HCT116 (cell line): Measurements from ENCODE around the gene C5orf22. TPM values are rescaled to one million over a fixed set of nuclear protein-coding genes. Genes with fewer than 3 reads are reported as not detected.
A peak's percentile ranks its signal among the peaks of the same experiment; 100 is the strongest.
"Not testable (repeated sequence)": the region's sequence is repeated elsewhere in the genome, so short reads cannot be mapped to it uniquely, and the experiment has no call there.

ENCODE experiments used
- ATAC-seq: fragments of 200-7000 bp; cut with Tn5 transposase; 2 replicates; pipeline ENCODE4 v1.9.1; 2020; ENCODE audit warnings: mild to moderate bottlenecking, moderate library complexity
- BruUV-seq: library from RNA; stranded (reverse); fragments of 400-500 nt; replicated peaks from 2 replicates; lab custom pipeline; 2021; lab: Mats Ljungman, UMichigan
- CTCF ChIA-PET: fragments of 300-600 bp; sonication (Branson Sonifier 250); formaldehyde crosslinking; loops from one replicate; lab custom pipeline; 2021; ENCODE audit warnings: antibody characterized with exemption; lab: Charles Lee
- POLR2A ChIA-PET: fragments of 300-600, 350-600 bp; sonication (Branson Sonifier 250); formaldehyde crosslinking; loops from one replicate; lab custom pipeline; 2021; ENCODE audit warnings: antibody characterized with exemption; lab: Charles Lee
- RAD21 ChIA-PET, 2 experiments: fragments of 300-600 bp; sonication (Branson Sonifier 250); formaldehyde crosslinking; loops; one replicate each; lab custom pipeline; 2023; ENCODE audit warnings: low total read pairs in 2 of 2; ENCODE audit not compliant: uncharacterized antibody in 2 of 2, unreplicated experiment in 2 of 2, low non-redundant PET in 1 of 2; lab: Charles Lee
- DNase-seq: peaks from one replicate; pipeline ENCODE4 v3.0.0-alpha.2; 2010; ENCODE audit warnings: low read depth, low spot score
- H2AFZ ChIP-seq: fragments of 200-600 bp; shearing (Covaris generic), sonication (generic); 2 replicates; pipeline ENCODE4 v1.6.1; 2017; ENCODE audit warnings: low read depth, mixed run types, mixed read lengths, antibody characterized with exemption, low read length; ENCODE audit not compliant: poor library complexity, severe bottlenecking
- H3K27ac ChIP-seq: 2 replicates; pipeline ENCODE4 v1.5.1; 2012; ENCODE audit warnings: low read depth, low read length
- H3K27me3 ChIP-seq: fragments of 200-600 bp; sonication (generic); 2 replicates; pipeline ENCODE4 v1.6.1; 2016; ENCODE audit warnings: mixed run types, low read length, mixed read lengths; ENCODE audit not compliant: insufficient read depth
- H3K36me3 ChIP-seq, 2 experiments: fragments of 200-500 bp in 1 of 2; fragments of 200-600 bp in 1 of 2; sonication (Bioruptor generic) in 1 of 2; sonication (generic) in 1 of 2; 2 replicates each; pipeline versions ENCODE4 v1.5.1 to v1.6.1; 2014 to 2016; ENCODE audit warnings: low read length in 2 of 2, inconsistent platforms in 1 of 2, mixed read lengths in 1 of 2, mixed run types in 1 of 2; ENCODE audit not compliant: insufficient read depth in 2 of 2, control insufficient read depth in 1 of 2
- H3K4me1 ChIP-seq, 2 experiments: fragments of 200-600 bp in 1 of 2; sonication (generic) in 1 of 2; 2 replicates each; pipeline versions ENCODE4 v1.5.1 to v1.6.1; 2012 to 2017; ENCODE audit warnings: low read length in 2 of 2, inconsistent platforms in 1 of 2, mild to moderate bottlenecking in 1 of 2, mixed read lengths in 1 of 2, mixed run types in 1 of 2, moderate library complexity in 1 of 2; ENCODE audit not compliant: insufficient read depth in 2 of 2, control insufficient read depth in 1 of 2
- H3K4me2 ChIP-seq: fragments of 200-600 bp; sonication (generic); 2 replicates; pipeline ENCODE4 v1.6.1; 2017; ENCODE audit warnings: mixed run types, low read length, mixed read lengths
- H3K4me3 ChIP-seq, 2 experiments: fragments of 200-600 bp in 1 of 2; sonication (generic) in 1 of 2; replicated peaks in 1 of 2; 2 replicates each; pipeline ENCODE4 v1.5.1; 2011 to 2016; ENCODE audit warnings: low read length in 2 of 2, control low read depth in 1 of 2, low read depth in 1 of 2, mild to moderate bottlenecking in 1 of 2, mixed read lengths in 1 of 2, mixed run types in 1 of 2
- H3K79me2 ChIP-seq: fragments of 200-600 bp; sonication (generic); 2 replicates; pipeline ENCODE4 v1.6.1; 2017; ENCODE audit warnings: mild to moderate bottlenecking, mixed run types, low read length, moderate library complexity, mixed read lengths; ENCODE audit not compliant: insufficient read depth
- H3K9ac ChIP-seq: fragments of 200-600 bp; sonication (generic); 2 replicates; pipeline ENCODE4 v1.6.1; 2016; ENCODE audit warnings: low read length, mixed read lengths
- H3K9me2 ChIP-seq: fragments of 200-600 bp; sonication (generic), shearing (Covaris generic); 2 replicates; pipeline ENCODE4 v1.6.1; 2017; ENCODE audit warnings: mixed run types, mild to moderate bottlenecking, moderate library complexity; ENCODE audit not compliant: insufficient read depth
- H3K9me3 ChIP-seq, 2 experiments: fragments of 200-500 bp in 1 of 2; fragments of 200-600 bp in 1 of 2; sonication (Bioruptor generic) in 1 of 2; sonication (generic) in 1 of 2; 2 replicates each; pipeline ENCODE4 v1.6.1; 2014 to 2017; ENCODE audit warnings: low read length in 2 of 2, mixed read lengths in 2 of 2, inconsistent platforms in 1 of 2, low read depth in 1 of 2, mild to moderate bottlenecking in 1 of 2, mixed run types in 1 of 2, moderate library complexity in 1 of 2; ENCODE audit not compliant: control insufficient read depth in 1 of 2, insufficient read depth in 1 of 2
- H4K20me1 ChIP-seq: fragments of 200-600 bp; sonication (generic), shearing (Covaris generic); 2 replicates; pipeline ENCODE4 v1.6.1; 2017; ENCODE audit warnings: mixed run types, mild to moderate bottlenecking, moderate library complexity; ENCODE audit not compliant: insufficient read depth
- ATF3 ChIP-seq: IDR thresholded peaks from 2 replicates; pipeline ENCODE4 v1.6.1; 2012
- CTCF ChIP-seq, 3 experiments: fragments of 200-600 bp in 1 of 3; sonication (generic) in 1 of 3; IDR thresholded peaks in 2 of 3; conservative IDR thresholded peaks in 1 of 3; 2 replicates each; pipeline ENCODE4 v1.5.1; 2012 to 2017; ENCODE audit warnings: low read depth in 2 of 3, low read length in 2 of 3, antibody characterized with exemption in 1 of 3, borderline replicate concordance in 1 of 3, control low read depth in 1 of 3, mild to moderate bottlenecking in 1 of 3, mixed read lengths in 1 of 3, mixed run types in 1 of 3, moderate library complexity in 1 of 3; ENCODE audit not compliant: insufficient read depth in 1 of 3
- JUND ChIP-seq: IDR thresholded peaks from 2 replicates; pipeline ENCODE4 v1.6.1; 2012
- REST ChIP-seq: IDR thresholded peaks from 2 replicates; pipeline ENCODE4 v1.6.1; 2012; ENCODE audit warnings: low read depth
- TCF7L2 ChIP-seq: IDR thresholded peaks from 2 replicates; pipeline ENCODE4 v1.7.0; 2011; ENCODE audit warnings: borderline replicate concordance, inconsistent platforms; ENCODE audit not compliant: insufficient read depth, insufficient read length; ENCODE audit errors: extremely low read depth
- YY1 ChIP-seq: IDR thresholded peaks from 2 replicates; pipeline ENCODE4 v1.6.1; 2011; ENCODE audit warnings: low read length, low read depth, moderate library complexity, mild to moderate bottlenecking; ENCODE audit not compliant: insufficient replicate concordance; ENCODE audit errors: extremely low read depth
- ZFX ChIP-seq: fragments of 450-650 bp; IDR thresholded peaks from 2 replicates; pipeline ENCODE4 v1.6.1; 2017
- intact Hi-C: fragments of 100-400 bp; cut with micrococcal nuclease; formaldehyde crosslinking; loops from 2 replicates; pipeline ENCODE4 v1.10.0; 2022
- total RNA-seq: library from RNA; stranded (reverse); gene quantifications from one replicate; pipeline ENCODE4 v1.2.1, GENCODE V29; 2021; ENCODE audit not compliant: unreplicated experiment

The C5orf22 gene
- total RNA-seq, 1 experiment from 2014 or later, result 22.9 TPM

- TF ChIP-seq REST (no peak), JUND (no peak), ATF3 (no peak)
These were observed 5.8 kb downstream of the C5orf22 start (continued) for GRCh38 chr5:31537851-31538250.

GRCh38 chr5:31549114-31549513 is 17.0 kb downstream of the C5orf22 start:
- intact Hi-C loops, CTCF ChIA-PET, DNase-seq, H3K9ac ChIP-seq, ATAC-seq, BruUV-seq, POLR2A ChIA-PET, H3K27ac ChIP-seq, RAD21 ChIA-PET, H3K27me3 ChIP-seq, H3K9me2 ChIP-seq, H3K4me2 ChIP-seq, H3K79me2 ChIP-seq, H3K4me1 ChIP-seq, H2AFZ ChIP-seq, H4K20me1 ChIP-seq, H3K4me3 ChIP-seq, H3K9me3 ChIP-seq: not testable (repeated sequence)
- peaks cover 5 to 11% of the 10 kb centered on the region in 2 experiments; a peak in 3 of 4 replicates for H3K36me3 ChIP-seq

- Histone ChIP-seq H2AFZ (no peak overlapping the region), H3K36me3 (peaks cover 5 to 11% of the 10 kb centered on the region in 2 experiments; a peak in 3 of 4 replicates), H3K27me3 (no peaks in the 10 kb centered on the region), H3K9me2 (no peaks in the 10 kb centered on the region), H3K9ac (no peak overlapping the region), H3K4me1 (no peaks in the 10 kb centered on the region), H4K20me1 (no peaks in the 10 kb centered on the region)
- BruUV-seq, result no TSS peak
- no peak for TF ChIP-seq REST
- no peak for TF ChIP-seq YY1
- TF ChIP-seq TCF7L2, result no peak
- TF ChIP-seq CTCF (IDR thresholded peaks at IDR 0.05 in 2 of 3, conservative IDR thresholded peaks at IDR 0.05 in 1 of 3; ENCODE audit: borderline replicate concordance in 1 of 3, insufficient read depth in 1 of 3, low read depth in 2 of 3, low read length in 2 of 3), result no peak
- no peak for TF ChIP-seq JUND
- TF ChIP-seq ZFX, result no peak
- TF ChIP-seq, all 23 proteins: peak for 0
- intact Hi-C loops, result no loop called here
- no peaks in the 10 kb centered on the region for H3K79me2 ChIP-seq
- H3K9me3 ChIP-seq, result no peaks in the 10 kb centered on the region
- no peak overlapping the region for H3K27ac ChIP-seq
- DNase-seq, result no peak
- H3K4me2 ChIP-seq, result no peak overlapping the region
- CTCF ChIA-PET, result no interaction called here
- H3K4me3 ChIP-seq, result no peak overlapping the region
- POLR2A ChIA-PET, result no interaction called here
- RAD21 ChIA-PET, result no interaction called here
- ATAC-seq, result peak; percentile 49
These were observed 19.8 kb downstream of the C5orf22 start for GRCh38 chr5:31551878-31552277.
